Karpas-422 (cell line): ENCODE data around the gene SKI. TPM values are rescaled to one million over a fixed set of nuclear protein-coding genes. Genes with fewer than 3 reads are reported as not detected.

ENCODE experiments used
- DNase-seq: peaks from one replicate; pipeline ENCODE4 v3.0.0-alpha.2; 2015
- H2AFZ ChIP-seq: fragments of 200-600 bp; sonication (generic); 2 replicates; pipeline ENCODE4 v1.6.1; 2014; ENCODE audit warnings: antibody characterized with exemption, low read length, mixed read lengths
- H3K27ac ChIP-seq: fragments of 200-600 bp; sonication (generic); 2 replicates; pipeline ENCODE4 v1.5.1; 2014; ENCODE audit warnings: mild to moderate bottlenecking, low read length, moderate library complexity
- H3K27me3 ChIP-seq: fragments of 200-600 bp; sonication (generic); 2 replicates; pipeline ENCODE4 v1.6.1; 2014; ENCODE audit warnings: low read length, mixed read lengths
- H3K36me3 ChIP-seq: fragments of 200-600 bp; sonication (generic); 2 replicates; pipeline ENCODE4 v1.6.1; 2014; ENCODE audit warnings: low read length, mixed read lengths; ENCODE audit not compliant: insufficient read depth
- H3K4me1 ChIP-seq: fragments of 200-600 bp; sonication (generic); 2 replicates; pipeline ENCODE4 v1.6.1; 2014; ENCODE audit warnings: mild to moderate bottlenecking, low read length, mixed read lengths
- H3K4me2 ChIP-seq: fragments of 200-600 bp; sonication (generic); 2 replicates; pipeline ENCODE4 v1.6.1; 2014; ENCODE audit warnings: low read length, low read depth, mild to moderate bottlenecking; ENCODE audit not compliant: poor library complexity, severe bottlenecking
- H3K4me3 ChIP-seq: fragments of 200-600 bp; sonication (generic); 2 replicates; pipeline ENCODE4 v1.5.1; 2014; ENCODE audit warnings: mild to moderate bottlenecking, antibody characterized with exemption, low read length, mixed read lengths
- H3K79me2 ChIP-seq: fragments of 200-600 bp; sonication (generic); 2 replicates; pipeline ENCODE4 v1.6.1; 2014; ENCODE audit warnings: mild to moderate bottlenecking, low read length, mixed read lengths
- H3K9ac ChIP-seq: fragments of 200-600 bp; sonication (generic); 2 replicates; pipeline ENCODE4 v1.6.0; 2014; ENCODE audit warnings: low read length
- H3K9me2 ChIP-seq: fragments of 200-600 bp; sonication (generic), shearing (Covaris generic); replicated peaks from 2 replicates; pipeline ENCODE4 v1.6.0; 2014; ENCODE audit warnings: mild to moderate bottlenecking, low read length, moderate library complexity; ENCODE audit not compliant: insufficient read depth
- H3K9me3 ChIP-seq: fragments of 300-700, 200-600 bp; sonication (generic); 2 replicates; pipeline ENCODE4 v1.6.1; 2014; ENCODE audit warnings: low read length, mixed read lengths
- H4K20me1 ChIP-seq: fragments of 200-600 bp; sonication (generic); 2 replicates; pipeline ENCODE4 v1.6.1; 2014; ENCODE audit warnings: mild to moderate bottlenecking, antibody characterized with exemption, low read length, low read depth; ENCODE audit not compliant: insufficient read depth
- total RNA-seq: library from RNA; depleted of rRNA; stranded (reverse); fragments of >200 nt; shearing (Covaris generic); gene quantifications from 2 replicates; pipeline ENCODE4 v1.2.3, GENCODE V29; 2014; ENCODE audit warnings: low replicate concordance

Gene SKI
- total RNA-seq, 1 experiment from 2014 or later: 1.7 TPM

GRCh38 chr1:2345297-2346075 is 117.4 kb downstream of the SKI start:
- no peak overlapping the region for H2AFZ ChIP-seq
- no peaks in the 10 kb centered on the region for H3K9me2 ChIP-seq
- no peak overlapping the region for H3K4me2 ChIP-seq
- no peaks in the 10 kb centered on the region for H3K27me3 ChIP-seq
- H3K27ac ChIP-seq: no peak overlapping the region
- no peak overlapping the region for H3K4me3 ChIP-seq
- no peaks in the 10 kb centered on the region for H4K20me1 ChIP-seq
- no peaks in the 10 kb centered on the region for H3K9me3 ChIP-seq
- H3K4me1 ChIP-seq: peaks cover 16% of the 10 kb centered on the region
- DNase-seq: no peak
- H3K79me2 ChIP-seq: no peaks in the 10 kb centered on the region
- H3K36me3 ChIP-seq: no peaks in the 10 kb centered on the region
- no peak overlapping the region for H3K9ac ChIP-seq

GRCh38 chr1:2346691-2347408 is 118.7 kb downstream of the SKI start:
- Histone ChIP-seq H3K27me3 (no peaks in the 10 kb centered on the region), H4K20me1 (no peaks in the 10 kb centered on the region), H2AFZ (no peak overlapping the region), H3K36me3 (no peaks in the 10 kb centered on the region), H3K79me2 (no peaks in the 10 kb centered on the region), H3K9me3 (no peaks in the 10 kb centered on the region), H3K4me1 (peaks cover 16% of the 10 kb centered on the region), H3K9me2 (no peaks in the 10 kb centered on the region), H3K4me3 (no peak overlapping the region), H3K27ac (no peak overlapping the region), H3K9ac (no peak overlapping the region), H3K4me2 (no peak overlapping the region)
- DNase-seq: no peak

GRCh38 chr1:2347409-2347785 is 119.3 kb downstream of the SKI start:
- no peak for DNase-seq
- Histone ChIP-seq H3K27me3 (no peaks in the 10 kb centered on the region), H3K9ac (no peak overlapping the region), H4K20me1 (no peaks in the 10 kb centered on the region), H2AFZ (no peak overlapping the region), H3K27ac (no peak overlapping the region), H3K4me2 (no peak overlapping the region), H3K4me1 (peaks cover 16% of the 10 kb centered on the region), H3K79me2 (no peaks in the 10 kb centered on the region), H3K4me3 (no peak overlapping the region), H3K9me2 (no peaks in the 10 kb centered on the region), H3K36me3 (no peaks in the 10 kb centered on the region), H3K9me3 (no peaks in the 10 kb centered on the region)

- H3K27ac ChIP-seq: no peak overlapping the region
- peaks cover 16% of the 10 kb centered on the region for H3K4me1 ChIP-seq
- H3K9me3 ChIP-seq: no peaks in the 10 kb centered on the region
- H3K4me3 ChIP-seq: no peak overlapping the region
- DNase-seq: no peak
- H3K4me2 ChIP-seq: no peak overlapping the region
- no peak overlapping the region for H3K9ac ChIP-seq
- no peak overlapping the region for H2AFZ ChIP-seq
- no peaks in the 10 kb centered on the region for H3K9me2 ChIP-seq
- H3K27me3 ChIP-seq: no peaks in the 10 kb centered on the region
- no peaks in the 10 kb centered on the region for H4K20me1 ChIP-seq
- no peaks in the 10 kb centered on the region for H3K79me2 ChIP-seq
- H3K36me3 ChIP-seq: no peaks in the 10 kb centered on the region
These were observed 119.8 kb downstream of the SKI start for GRCh38 chr1:2347896-2348295.

GRCh38 chr1:2348346-2349325 is 120.5 kb downstream of the SKI start:
- Histone ChIP-seq H3K36me3 (no peaks in the 10 kb centered on the region), H3K4me3 (no peak overlapping the region), H3K27ac (no peak overlapping the region), H3K9ac (no peak overlapping the region), H4K20me1 (no peaks in the 10 kb centered on the region), H3K9me3 (no peaks in the 10 kb centered on the region), H3K4me1 (peaks cover 16% of the 10 kb centered on the region), H3K27me3 (no peaks in the 10 kb centered on the region), H3K4me2 (no peak overlapping the region), H3K79me2 (no peaks in the 10 kb centered on the region), H2AFZ (no peak overlapping the region), H3K9me2 (no peaks in the 10 kb centered on the region)
- DNase-seq: no peak

GRCh38 chr1:2349806-2350205 is 121.7 kb downstream of the SKI start:
- H3K4me2 ChIP-seq: peak overlapping the region; percentile 21
- peaks cover 16% of the 10 kb centered on the region for H3K4me1 ChIP-seq
- no peaks in the 10 kb centered on the region for H3K9me3 ChIP-seq
- no peaks in the 10 kb centered on the region for H3K36me3 ChIP-seq
- no peak overlapping the region for H3K4me3 ChIP-seq
- no peak overlapping the region for H3K9ac ChIP-seq
- no peak overlapping the region for H3K27ac ChIP-seq
- no peaks in the 10 kb centered on the region for H4K20me1 ChIP-seq
- no peaks in the 10 kb centered on the region for H3K79me2 ChIP-seq
- H2AFZ ChIP-seq: no peak overlapping the region
- H3K9me2 ChIP-seq: no peaks in the 10 kb centered on the region
- no peak for DNase-seq
- H3K27me3 ChIP-seq: no peaks in the 10 kb centered on the region

- Histone ChIP-seq H2AFZ (no peak overlapping the region), H3K4me3 (no peak overlapping the region), H3K36me3 (no peaks in the 10 kb centered on the region), H3K27ac (no peak overlapping the region), H3K9me3 (no peaks in the 10 kb centered on the region), H4K20me1 (no peaks in the 10 kb centered on the region), H3K9me2 (no peaks in the 10 kb centered on the region), H3K4me2 (peak overlapping the region; percentile 21), H3K27me3 (no peaks in the 10 kb centered on the region), H3K4me1 (peaks cover 16% of the 10 kb centered on the region), H3K79me2 (no peaks in the 10 kb centered on the region), H3K9ac (no peak overlapping the region)
- no peak for DNase-seq
These were observed 122.4 kb downstream of the SKI start for GRCh38 chr1:2350501-2350900.
